Dendritic cell treated with granulocyte-macrophage colony-stimulating factor and Interleukin-4, amounts not matched to agents 40 ng/mL and 50 ng/mL, for 4 days (primary cell): ENCODE measurements around the gene E2F2.
"Not testable (repeated sequence)": the region's sequence is repeated elsewhere in the genome, so short reads cannot be mapped to it uniquely, and the experiment has no call there.

Experiments used
- H3K27ac Mint-ChIP-seq: one replicate; pipeline ENCODE4 v1.8.0; 2022; ENCODE audit warnings: mild to moderate bottlenecking, mixed read lengths
- H3K27me3 Mint-ChIP-seq: one replicate; pipeline ENCODE4 v1.8.0; 2022; ENCODE audit warnings: mild to moderate bottlenecking, mixed read lengths
- H3K36me3 Mint-ChIP-seq: one replicate; pipeline ENCODE4 v1.8.0; 2022; ENCODE audit warnings: low read depth, mixed read lengths
- H3K4me1 Mint-ChIP-seq: one replicate; pipeline ENCODE4 v1.8.0; 2022; ENCODE audit warnings: low read depth, mixed read lengths
- H3K4me3 Mint-ChIP-seq: one replicate; pipeline ENCODE4 v1.8.0; 2022; ENCODE audit warnings: mild to moderate bottlenecking, moderate library complexity, mixed read lengths
- H3K9me3 Mint-ChIP-seq: one replicate; pipeline ENCODE4 v1.8.0; 2022; ENCODE audit warnings: mixed read lengths
- intact Hi-C: fragments of 100-400 bp; cut with micrococcal nuclease; formaldehyde crosslinking; loops from one replicate; pipeline ENCODE4 v1.15.0; 2022

Gene E2F2

DNA sequence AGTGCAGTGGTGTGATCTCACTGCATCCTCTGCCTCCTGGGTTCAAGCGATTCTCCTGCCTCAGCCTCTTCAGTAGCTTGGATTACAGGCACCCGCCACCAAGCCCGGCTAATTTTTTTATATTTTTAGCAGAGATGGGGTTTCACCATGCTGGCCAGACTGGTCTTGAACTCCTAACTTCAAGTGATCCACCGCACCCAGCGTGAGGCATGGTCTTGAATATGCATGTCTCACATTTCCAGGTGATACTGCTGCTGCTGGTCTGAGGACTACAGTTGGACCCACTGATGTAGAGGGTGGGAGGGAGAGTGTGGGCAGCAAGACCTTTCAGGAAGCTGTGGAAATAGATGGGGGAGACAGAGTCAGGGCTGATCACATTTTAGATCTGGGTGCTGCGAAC lies 25.2 kb downstream of the E2F2 start:
- Mint-ChIP-seq H3K4me3 (no peak overlapping the region), H3K9me3 (no peaks in the 10 kb centered on the region), H3K36me3 (peaks cover 12% of the 10 kb centered on the region), H3K4me1 (peaks cover 5% of the 10 kb centered on the region), H3K27ac (no peak overlapping the region), H3K27me3 (peaks cover 4% of the 10 kb centered on the region)
- intact Hi-C loops, result no loop called here

DNA sequence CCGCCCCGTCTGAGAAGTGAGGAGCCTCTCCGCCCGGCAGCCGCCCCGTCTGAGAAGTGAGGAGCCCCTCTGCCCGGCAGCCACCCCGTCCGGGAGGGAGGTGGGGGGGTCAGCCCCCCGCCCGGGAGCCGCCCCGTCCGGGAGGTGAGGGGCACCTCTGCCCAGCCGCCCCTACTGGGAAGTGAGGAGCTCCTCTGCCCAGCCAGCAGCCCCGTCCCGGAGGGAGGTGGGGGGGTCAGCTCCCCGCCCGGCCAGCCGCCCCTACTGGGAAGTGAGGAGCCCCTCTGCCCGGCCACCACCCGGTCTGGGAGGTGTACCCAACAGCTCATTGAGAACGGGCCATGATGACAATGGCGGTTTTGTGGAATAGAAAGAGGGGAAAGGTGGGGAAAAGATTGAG lies 26.9 kb downstream of the E2F2 start:
- H3K36me3 Mint-ChIP-seq, H3K27ac Mint-ChIP-seq, H3K4me3 Mint-ChIP-seq, H3K9me3 Mint-ChIP-seq, intact Hi-C loops, H3K27me3 Mint-ChIP-seq, H3K4me1 Mint-ChIP-seq: not testable (repeated sequence)

DNA sequence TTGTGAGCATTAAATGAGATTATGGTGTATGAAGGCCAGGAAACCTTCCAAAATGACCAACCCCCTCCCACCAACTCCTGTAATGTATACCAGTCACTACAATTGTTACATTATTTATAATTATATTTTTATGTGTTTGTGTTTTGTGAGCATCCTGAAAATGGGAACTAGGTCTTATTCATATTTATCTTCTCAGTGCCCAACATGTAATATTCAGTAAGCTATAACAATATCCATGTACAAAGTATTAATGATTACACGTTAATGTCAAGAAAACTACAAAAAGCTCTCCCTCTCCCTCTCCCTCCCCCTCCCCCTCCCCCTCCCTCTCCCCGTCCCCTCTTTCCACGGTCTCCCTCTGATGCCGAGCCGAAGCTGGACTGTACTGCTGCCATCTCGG lies 28.1 kb downstream of the E2F2 start:
- Mint-ChIP-seq H3K4me1 (peaks cover 5% of the 10 kb centered on the region), H3K36me3 (no peaks in the 10 kb centered on the region), H3K4me3 (no peak overlapping the region), H3K9me3 (no peaks in the 10 kb centered on the region), H3K27me3 (peaks cover 5% of the 10 kb centered on the region), H3K27ac (no peak overlapping the region)
- intact Hi-C loops, result no loop called here

DNA sequence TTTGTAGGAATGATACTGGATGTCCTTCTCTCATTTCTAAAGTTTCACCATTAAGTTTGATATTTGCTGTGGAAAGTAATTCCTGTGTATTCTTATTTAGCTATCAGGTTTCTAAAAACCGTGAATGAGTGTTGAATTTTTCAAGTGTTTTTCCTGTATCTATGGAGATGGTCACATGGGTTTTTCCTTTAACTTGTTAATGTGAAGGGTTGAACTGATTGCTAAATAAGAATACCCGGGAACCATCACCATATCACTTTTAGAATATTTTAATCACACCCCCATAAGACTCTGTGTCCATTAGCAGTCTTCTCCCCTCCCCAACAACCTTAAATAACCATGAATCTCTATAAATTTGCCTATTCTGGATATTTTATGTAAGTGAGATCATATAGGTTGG lies 30.6 kb downstream of the E2F2 start:
- no peak overlapping the region for H3K27ac Mint-ChIP-seq
- intact Hi-C loops, result no loop called here
- H3K36me3 Mint-ChIP-seq, result no peaks in the 10 kb centered on the region
- peaks cover 11% of the 10 kb centered on the region for H3K4me1 Mint-ChIP-seq
- no peaks in the 10 kb centered on the region for H3K9me3 Mint-ChIP-seq
- peaks cover 8% of the 10 kb centered on the region for H3K27me3 Mint-ChIP-seq
- H3K4me3 Mint-ChIP-seq, result no peak overlapping the region

DNA sequence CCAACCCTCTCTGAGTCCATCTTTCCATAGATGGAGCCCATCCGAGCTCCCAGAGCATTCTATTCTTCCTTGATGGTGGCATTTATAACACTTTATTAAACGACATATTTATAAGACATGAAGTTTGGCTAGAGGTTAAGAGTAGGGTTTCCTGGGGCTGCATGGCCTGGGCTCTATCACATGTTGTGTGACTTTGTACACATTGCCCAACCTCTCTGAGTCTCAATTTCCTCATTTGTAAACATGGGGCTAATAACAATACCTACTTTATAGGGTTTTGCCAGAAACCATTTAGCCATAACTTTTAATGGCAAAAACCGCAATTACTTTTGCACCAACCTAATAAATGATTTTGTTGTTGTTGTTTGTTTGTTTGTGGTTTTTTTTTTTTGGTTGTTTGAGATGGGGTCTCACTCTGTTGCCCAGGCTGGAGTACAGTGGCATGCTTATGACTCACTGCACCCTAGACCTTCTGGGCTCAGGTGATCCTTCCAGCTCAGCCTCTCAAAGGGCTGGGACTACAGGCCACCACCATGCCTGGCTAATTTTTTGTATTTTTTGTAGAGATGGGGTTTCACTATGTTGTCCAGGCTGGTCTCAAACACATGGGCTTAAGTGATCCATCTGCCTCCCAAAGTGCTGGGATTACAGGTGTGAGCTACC lies 33.1 kb downstream of the E2F2 start:
- intact Hi-C loops, result loop anchor here (1.0 to 5.0 kb wide), 2 partner anchors 41 to 139 kb away; no protein-coding TSS in a partner anchor
- H3K27me3 Mint-ChIP-seq, result peaks cover 24% of the 10 kb centered on the region
- H3K9me3 Mint-ChIP-seq, result no peaks in the 10 kb centered on the region
- no peak overlapping the region for H3K4me3 Mint-ChIP-seq
- peaks cover 6% of the 10 kb centered on the region for H3K4me1 Mint-ChIP-seq
- H3K27ac Mint-ChIP-seq, result peak overlapping the region; percentile 57
- no peaks in the 10 kb centered on the region for H3K36me3 Mint-ChIP-seq

DNA sequence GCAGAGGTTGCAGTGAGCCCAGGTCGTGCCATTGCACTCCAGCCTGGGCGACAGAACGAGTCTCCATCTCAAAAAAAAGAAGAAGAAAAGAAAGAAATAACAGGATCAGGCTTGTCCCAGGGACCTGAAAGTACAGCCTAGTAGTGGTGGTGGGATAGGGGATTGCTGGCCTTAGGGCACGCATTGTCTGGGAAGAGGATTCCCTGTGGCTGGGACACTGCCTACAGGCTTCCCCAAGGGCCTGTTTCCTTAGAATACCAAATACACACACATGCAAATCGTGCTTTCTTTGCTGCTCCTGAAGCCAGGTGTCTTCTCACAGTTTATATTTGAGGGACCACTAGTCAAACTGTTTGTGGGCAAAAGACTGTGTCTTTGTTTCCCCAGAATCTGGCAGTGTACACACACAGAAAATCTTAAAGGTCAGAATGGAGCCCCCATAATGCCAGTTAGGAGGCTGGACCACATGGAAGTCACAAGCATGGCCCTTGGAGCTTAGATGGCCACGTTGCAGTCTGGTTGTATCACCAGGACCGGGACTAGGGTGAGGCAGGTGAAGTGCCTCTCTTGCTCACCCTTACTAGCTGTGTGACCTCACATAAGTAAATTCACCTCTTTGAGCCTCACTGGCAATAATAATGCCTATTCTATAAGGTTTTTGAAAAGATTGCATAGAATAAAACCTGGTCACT lies 34.4 kb downstream of the E2F2 start:
- Mint-ChIP-seq H3K4me1 (peaks cover 6% of the 10 kb centered on the region), H3K27ac (no peak overlapping the region), H3K9me3 (no peaks in the 10 kb centered on the region), H3K36me3 (no peaks in the 10 kb centered on the region), H3K4me3 (no peak overlapping the region), H3K27me3 (peaks cover 29% of the 10 kb centered on the region)
- intact Hi-C loops, result loop anchor here (1.0 to 5.0 kb wide), 2 partner anchors 43 to 141 kb away; no protein-coding TSS in a partner anchor

DNA sequence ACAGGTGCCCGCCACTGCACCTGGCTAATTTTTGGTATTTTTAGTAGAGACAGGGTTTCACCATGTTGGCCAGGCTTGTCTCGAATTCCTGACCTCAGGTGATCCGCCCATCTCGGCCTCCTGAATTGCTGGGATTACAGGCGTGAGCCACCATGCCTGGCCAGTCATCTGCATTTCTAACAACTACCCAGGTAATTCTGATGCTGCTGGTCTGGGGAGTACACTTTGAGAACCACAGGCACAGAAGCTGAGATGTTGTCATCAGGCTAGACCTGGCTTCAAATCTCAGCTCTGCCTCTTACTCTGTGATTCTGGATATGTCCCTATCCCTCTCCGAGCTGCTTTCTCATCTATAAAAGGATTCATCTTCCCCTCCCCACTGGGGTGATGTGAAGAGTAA lies 36.2 kb downstream of the E2F2 start:
- H3K36me3 Mint-ChIP-seq, H3K27ac Mint-ChIP-seq, H3K4me3 Mint-ChIP-seq, H3K9me3 Mint-ChIP-seq: not testable (repeated sequence)
- H3K4me1 Mint-ChIP-seq, result peaks cover 10% of the 10 kb centered on the region
- H3K27me3 Mint-ChIP-seq, result peaks cover 41% of the 10 kb centered on the region
- intact Hi-C loops, result loop anchor here (5.0 kb wide), 1 partner anchor 142 kb away; no protein-coding TSS in a partner anchor

DNA sequence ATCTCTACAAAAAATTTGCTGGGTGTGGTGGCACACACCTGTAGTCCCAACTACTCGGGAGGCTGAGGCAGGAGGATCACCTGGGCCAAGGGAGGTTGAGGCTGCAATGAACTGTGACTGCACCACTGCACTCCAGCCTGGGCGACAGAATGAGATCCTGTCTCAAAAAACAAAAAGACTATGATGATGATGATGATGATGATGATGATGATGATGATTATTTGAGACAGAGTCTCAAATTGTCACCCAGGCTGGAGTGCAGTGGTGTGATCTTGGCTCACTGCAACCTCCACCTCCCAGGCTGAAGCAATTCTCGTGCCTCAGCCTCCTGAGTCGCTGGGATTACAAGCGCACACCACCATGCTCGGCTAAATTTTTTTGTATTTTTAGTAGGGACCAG lies 38.3 kb downstream of the E2F2 start:
- peaks cover 52% of the 10 kb centered on the region for H3K27me3 Mint-ChIP-seq
- H3K9me3 Mint-ChIP-seq, H3K4me3 Mint-ChIP-seq, intact Hi-C loops, H3K36me3 Mint-ChIP-seq, H3K4me1 Mint-ChIP-seq, H3K27ac Mint-ChIP-seq: not testable (repeated sequence)

DNA sequence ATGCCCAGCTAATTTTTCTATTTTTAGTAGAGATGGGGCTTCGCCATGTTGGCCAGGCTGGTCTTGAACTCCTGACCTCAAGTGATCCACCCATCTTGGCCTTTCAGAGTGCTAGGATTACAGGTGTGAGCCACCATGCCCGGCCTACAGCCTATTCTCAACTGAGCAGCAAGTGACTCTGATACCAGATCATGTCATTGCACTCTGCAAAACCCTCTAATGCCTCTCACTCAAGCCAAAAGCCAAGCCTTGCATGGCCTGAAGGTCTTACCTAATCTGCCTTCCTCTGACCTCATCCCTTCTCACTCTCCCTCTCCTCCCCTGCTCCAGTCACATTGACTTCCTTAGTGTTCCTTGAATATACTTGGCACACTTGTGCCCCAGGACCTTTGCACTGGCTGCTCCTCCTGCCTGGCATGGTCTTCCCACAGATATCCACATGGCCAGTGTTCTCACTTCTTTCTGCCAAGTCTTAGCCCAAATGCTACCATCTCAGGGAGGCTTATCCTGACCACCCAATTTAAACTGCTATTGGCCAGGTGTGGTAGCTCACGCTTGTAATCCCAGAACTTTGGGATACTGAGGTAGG lies 38.8 kb downstream of the E2F2 start:
- Mint-ChIP-seq H3K27ac (no peak overlapping the region), H3K27me3 (peaks cover 52% of the 10 kb centered on the region), H3K4me1 (peaks cover 4% of the 10 kb centered on the region), H3K4me3 (no peak overlapping the region), H3K9me3 (no peaks in the 10 kb centered on the region), H3K36me3 (no peaks in the 10 kb centered on the region)
- intact Hi-C loops, result no loop called here

DNA sequence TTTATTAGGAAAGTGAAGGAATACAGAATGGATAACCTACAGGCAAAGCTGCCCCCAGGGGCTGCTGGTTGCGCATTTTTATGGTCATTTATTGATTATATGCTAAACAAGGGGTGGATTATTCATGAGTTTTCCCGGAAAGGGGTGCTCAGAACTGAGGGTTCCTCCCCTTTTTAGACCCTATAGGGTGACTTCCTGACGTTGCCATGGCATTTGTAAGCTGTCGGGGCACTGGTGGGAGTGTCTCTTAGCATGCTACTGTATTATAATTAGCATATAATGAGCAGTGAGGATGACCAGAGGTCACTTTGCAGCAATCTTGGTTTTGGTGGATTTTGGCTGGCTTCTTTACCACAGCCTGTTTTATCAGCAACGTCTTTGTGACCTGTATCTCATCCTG lies 41.2 kb downstream of the E2F2 start:
- Mint-ChIP-seq H3K27ac (no peak overlapping the region), H3K4me1 (peaks cover 7% of the 10 kb centered on the region), H3K4me3 (no peak overlapping the region), H3K36me3 (no peaks in the 10 kb centered on the region), H3K27me3 (peaks cover 65% of the 10 kb centered on the region), H3K9me3 (no peaks in the 10 kb centered on the region)
- intact Hi-C loops, result no loop called here

DNA sequence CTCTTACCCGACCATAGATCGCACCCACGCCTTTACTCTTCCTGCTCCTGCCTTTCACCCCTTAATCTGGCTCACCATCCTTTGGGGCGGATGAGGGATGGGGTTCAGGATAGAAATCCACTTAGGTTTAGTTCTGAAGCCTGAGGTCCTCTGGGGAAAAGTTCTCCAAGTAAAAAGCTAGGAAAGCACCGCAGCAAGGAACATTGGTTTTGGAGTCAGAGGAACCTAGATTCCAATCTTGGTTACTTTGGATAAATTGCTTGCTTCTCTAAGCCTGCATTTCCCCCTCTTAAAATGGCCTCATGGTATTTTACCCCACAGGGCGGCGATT lies 46.1 kb downstream of the E2F2 start:
- peak overlapping the region; percentile 80 for H3K4me3 Mint-ChIP-seq
- peaks cover 15% of the 10 kb centered on the region for H3K4me1 Mint-ChIP-seq
- no peaks in the 10 kb centered on the region for H3K36me3 Mint-ChIP-seq
- H3K9me3 Mint-ChIP-seq, result no peaks in the 10 kb centered on the region
- peaks cover 73% of the 10 kb centered on the region for H3K27me3 Mint-ChIP-seq
- H3K27ac Mint-ChIP-seq, result no peak overlapping the region
- intact Hi-C loops, result no loop called here

DNA sequence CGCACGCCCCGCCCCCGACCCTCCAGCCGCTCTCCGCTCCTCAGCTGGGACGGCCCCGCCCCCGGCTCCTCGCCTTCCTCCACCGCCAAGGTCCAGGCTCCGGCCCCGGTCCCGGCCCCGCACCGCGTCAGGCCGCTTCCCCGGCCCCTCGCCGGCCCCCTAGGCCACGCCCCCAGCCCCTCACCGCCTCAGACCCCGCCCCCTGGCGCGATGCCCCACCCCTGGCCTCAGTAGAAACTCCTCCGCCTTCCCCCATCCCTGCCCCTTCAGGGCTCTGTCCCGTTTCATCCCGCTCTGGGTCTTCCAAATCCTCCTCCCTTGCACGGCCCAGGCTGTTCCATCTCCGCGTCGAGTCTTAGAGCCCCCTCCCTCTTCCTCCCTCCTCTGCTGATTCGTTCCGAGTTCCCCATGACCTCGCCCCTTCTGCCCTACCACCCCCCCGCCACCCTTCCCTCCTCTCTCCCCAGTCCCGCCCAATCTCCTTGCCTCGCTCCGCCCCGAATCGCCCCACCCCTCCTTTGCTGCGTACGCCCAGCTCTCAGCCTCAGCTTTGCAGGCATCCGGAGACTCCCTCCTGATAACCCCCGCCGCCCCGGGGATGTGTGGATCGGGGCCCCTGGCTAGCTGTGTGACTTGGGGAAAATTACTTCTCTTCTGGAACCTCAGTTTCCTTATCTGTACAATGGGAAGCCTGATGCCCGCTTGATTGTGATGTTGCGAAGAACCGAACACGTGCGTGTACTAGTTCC lies 46.6 kb downstream of the E2F2 start:
- Mint-ChIP-seq H3K9me3 (no peaks in the 10 kb centered on the region), H3K4me3 (peak overlapping the region; percentile 80), H3K27ac (no peak overlapping the region), H3K36me3 (no peaks in the 10 kb centered on the region), H3K4me1 (peaks cover 15% of the 10 kb centered on the region), H3K27me3 (peaks cover 71% of the 10 kb centered on the region)
- intact Hi-C loops, result no loop called here

DNA sequence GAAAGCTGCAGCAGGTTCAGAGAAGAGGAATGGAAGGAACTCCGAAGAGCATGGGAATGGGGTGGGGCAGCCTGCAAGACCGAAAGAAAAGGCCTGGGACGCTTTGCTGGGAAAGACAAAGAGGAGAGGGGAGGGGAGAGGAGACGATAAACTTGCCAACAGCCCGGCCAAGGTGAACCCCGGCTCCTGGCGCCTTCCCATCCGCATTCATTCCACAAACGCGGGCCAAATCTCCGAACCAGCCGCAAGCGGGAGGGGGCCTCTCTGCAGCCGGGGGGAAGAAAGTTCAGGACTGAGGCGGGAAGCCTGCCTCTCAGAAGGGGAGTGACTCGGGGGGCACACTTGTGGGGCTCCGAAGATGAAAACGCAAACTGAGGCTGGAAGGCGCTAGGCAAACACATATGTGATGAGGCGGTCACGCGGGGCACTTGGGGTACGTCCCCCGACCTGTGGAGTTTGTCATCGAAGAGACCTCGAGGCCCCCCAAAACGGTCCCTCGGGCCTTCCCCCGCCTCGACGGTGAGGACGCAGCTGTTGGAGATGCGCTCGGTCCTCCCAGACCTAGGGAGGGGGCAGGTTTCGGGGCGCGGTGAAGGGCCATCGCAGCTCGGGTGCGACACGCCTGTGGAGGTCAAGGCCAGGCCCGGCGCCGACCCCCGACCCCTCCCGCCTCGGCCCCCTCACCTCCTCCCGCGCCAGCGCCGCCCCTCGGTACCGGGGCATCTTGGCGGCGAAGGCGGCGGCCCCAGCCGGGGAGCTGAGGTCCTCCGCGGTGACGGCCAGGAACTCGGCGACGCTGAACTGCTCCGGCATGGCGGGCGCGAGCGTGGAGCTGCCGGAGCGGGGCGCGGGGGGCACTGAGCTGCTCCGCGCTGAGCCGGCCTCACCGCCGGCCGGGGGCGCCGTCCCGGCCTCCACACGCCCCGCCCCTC lies 47.4 kb downstream of the E2F2 start, which contains the start of gene ASAP3:
ASAP3 (minus strand) TSS at position 859 of the 932 bp plus-strand sequence; CDS start at position 813, 46 bp downstream.
- H3K27ac Mint-ChIP-seq, result no peak within 1 kb of the TSS
- H3K4me3 Mint-ChIP-seq, result peak within 1 kb of the TSS; percentile 80
- intact Hi-C loops, result no loop called here
- H3K27me3 Mint-ChIP-seq, result peaks cover 71% of the 10 kb centered on the region
- no peaks in the 10 kb centered on the region for H3K36me3 Mint-ChIP-seq
- H3K9me3 Mint-ChIP-seq, result no peaks in the 10 kb centered on the region
- H3K4me1 Mint-ChIP-seq, result peaks cover 15% of the 10 kb centered on the region
